LHCN-M2 (cell line): ENCODE measurements around the gene UPF3A. TPM values are rescaled to one million over a fixed set of nuclear protein-coding genes. Genes with fewer than 3 reads are reported as not detected.
"Not testable (repeated sequence)": the region's sequence is repeated elsewhere in the genome, so short reads cannot be mapped to it uniquely, and the experiment has no call there.

ENCODE experiments used
- DNase-seq: peaks from one replicate; pipeline ENCODE4 v3.0.0-alpha.2; 2012; ENCODE audit warnings: low read depth
- polyA plus RNA-seq: library from polyadenylated mRNA; unstranded; fragments of >200 nt; gene quantifications from one replicate; pipeline ENCODE4 v1.2.1, GENCODE V29; 2012; ENCODE audit warnings: missing spikeins
- total RNA-seq: library from RNA; depleted of rRNA; stranded (reverse); fragments of >200 nt; gene quantifications from 2 replicates; pipeline ENCODE4 v1.2.3, GENCODE V29; 2014; rRNA removed

UPF3A gene
- 24.2 and 30.2 TPM in 2 replicates for total RNA-seq
- 39.6 TPM for polyA plus RNA-seq

GRCh38 chr13:114281351-114282040, at the start of gene UPF3A:
Gene UPF3A, plus strand, starts transcription at chr13:114281601. Its CDS starts 39 bp downstream, at chr13:114281640.
- DNase-seq: peak; percentile 90

- DNase-seq: no peak
Measured at GRCh38 chr13:114231886-114232285, 49.5 kb upstream of the UPF3A start.

- no peak for DNase-seq
Measured at GRCh38 chr13:114234266-114234644, 47.1 kb upstream of the UPF3A start.

GRCh38 chr13:114234645-114235421, 46.6 kb upstream of the UPF3A start, which contains the start of gene CDC16:
Gene CDC16, plus strand, starts transcription at chr13:114234897. Its CDS starts 188 bp downstream, at chr13:114235085.
- DNase-seq: peak; percentile 88

GRCh38 chr13:114235697-114236096, 45.7 kb upstream of the UPF3A start:
- peak; percentile 21 for DNase-seq

- no peak for DNase-seq
Measured at GRCh38 chr13:114236227-114236626, 45.2 kb upstream of the UPF3A start.

GRCh38 chr13:114237415-114238112, 43.8 kb upstream of the UPF3A start:
- no peak for DNase-seq

- no peak for DNase-seq
Measured at GRCh38 chr13:114241918-114242317, 39.5 kb upstream of the UPF3A start.

- no peak for DNase-seq
Measured at GRCh38 chr13:114243971-114244370, 37.4 kb upstream of the UPF3A start.

- DNase-seq: no peak
Measured at GRCh38 chr13:114244637-114245036, 36.8 kb upstream of the UPF3A start.

GRCh38 chr13:114248011-114248410, 33.4 kb upstream of the UPF3A start:
- DNase-seq: peak; percentile 19

GRCh38 chr13:114249077-114249476, 32.3 kb upstream of the UPF3A start:
- no peak for DNase-seq

- DNase-seq: not testable (repeated sequence)
Measured at GRCh38 chr13:114251639-114252440, 29.6 kb upstream of the UPF3A start.

- no peak for DNase-seq
Measured at GRCh38 chr13:114256547-114256946, 24.9 kb upstream of the UPF3A start.

- no peak for DNase-seq
Measured at GRCh38 chr13:114257014-114257413, 24.4 kb upstream of the UPF3A start.

GRCh38 chr13:114258589-114258988, 22.8 kb upstream of the UPF3A start:
- no peak for DNase-seq

GRCh38 chr13:114259374-114259773, 22.0 kb upstream of the UPF3A start:
- no peak for DNase-seq

GRCh38 chr13:114259974-114260373, 21.4 kb upstream of the UPF3A start:
- no peak for DNase-seq

- DNase-seq: no peak
Measured at GRCh38 chr13:114260814-114261213, 20.6 kb upstream of the UPF3A start.

- DNase-seq: no peak
Measured at GRCh38 chr13:114261328-114261965, 20.0 kb upstream of the UPF3A start.

GRCh38 chr13:114263578-114263977, 17.8 kb upstream of the UPF3A start:
- peak; percentile 63 for DNase-seq
